PC-3 (cell line): ENCODE results near the gene MYMK. TPM values are rescaled to one million over a fixed set of nuclear protein-coding genes. Genes with fewer than 3 reads are reported as not detected.

Source experiments
- ATAC-seq: fragments of 200-7000 bp; cut with Tn5 transposase; 2 replicates; pipeline ENCODE4 v1.9.1; 2020; ENCODE audit warnings: mild to moderate bottlenecking, moderate library complexity
- BruUV-seq: library from RNA; stranded (reverse); fragments of 400-500 nt; replicated peaks from 2 replicates; lab custom pipeline; 2021; lab: Mats Ljungman, UMichigan
- CTCF ChIA-PET: fragments of 300-600 bp; sonication (Branson Sonifier 250); formaldehyde crosslinking; loops from one replicate; lab custom pipeline; 2022; ENCODE audit warnings: antibody characterized with exemption; lab: Charles Lee
- POLR2A ChIA-PET: fragments of 300-600 bp; sonication (Branson Sonifier 250); formaldehyde crosslinking; loops from one replicate; lab custom pipeline; 2022; ENCODE audit warnings: antibody characterized with exemption; ENCODE audit not compliant: unreplicated experiment; lab: Charles Lee
- DNase-seq: peaks from one replicate; pipeline ENCODE4 v3.0.0-alpha.2; 2015
- H2AFZ ChIP-seq: fragments of 300-600 bp; sonication (generic); 2 replicates; pipeline ENCODE4 v1.6.0; 2016; ENCODE audit warnings: antibody characterized with exemption, low read length
- H3F3A ChIP-seq: fragments of 300-600 bp; sonication (generic); one replicate; pipeline ENCODE4 v1.6.0; 2017; ENCODE audit warnings: antibody characterized with exemption, low read length, control low read depth, mild to moderate bottlenecking; ENCODE audit not compliant: unreplicated experiment
- H3K27ac ChIP-seq: fragments of 300-600 bp; sonication (generic); 2 replicates; pipeline ENCODE4 v1.5.1; 2016; ENCODE audit warnings: mild to moderate bottlenecking, low read length
- H3K27me3 ChIP-seq: fragments of 300-600 bp; sonication (generic); 2 replicates; pipeline ENCODE4 v1.6.1; 2016; ENCODE audit warnings: low read length, mixed read lengths
- H3K36me3 ChIP-seq: fragments of 300-600 bp; sonication (generic); 2 replicates; pipeline ENCODE4 v1.6.1; 2016; ENCODE audit warnings: low read depth, mixed run types, low read length, mixed read lengths
- H3K4me1 ChIP-seq: fragments of 300-600 bp; sonication (generic); 2 replicates; pipeline ENCODE4 v1.5.1; 2016; ENCODE audit warnings: low read length; ENCODE audit not compliant: insufficient read depth
- H3K4me2 ChIP-seq: fragments of 300-600 bp; sonication (generic); 2 replicates; pipeline ENCODE4 v1.6.0; 2016; ENCODE audit warnings: low read length
- H3K4me3 ChIP-seq: fragments of 300-600 bp; sonication (generic); 2 replicates; pipeline ENCODE4 v1.5.1; 2016; ENCODE audit warnings: mild to moderate bottlenecking, low read length, mixed read lengths
- H3K79me2 ChIP-seq: fragments of 300-600 bp; sonication (generic); 2 replicates; pipeline ENCODE4 v1.6.1; 2017; ENCODE audit warnings: low read length, mixed read lengths
- H3K9ac ChIP-seq: fragments of 300-600 bp; sonication (generic); 2 replicates; pipeline ENCODE4 v1.6.0; 2016; ENCODE audit warnings: mild to moderate bottlenecking, low read length
- H3K9me2 ChIP-seq: fragments of 300-600 bp; sonication (generic); replicated peaks from 2 replicates; pipeline ENCODE4 v1.6.1; 2016; ENCODE audit warnings: mixed run types, low read length, mixed read lengths
- H3K9me3 ChIP-seq: fragments of 300-600 bp; sonication (generic); 2 replicates; pipeline ENCODE4 v1.6.1; 2016; ENCODE audit warnings: low read length, mixed read lengths
- H4K20me1 ChIP-seq: fragments of 300-600 bp; sonication (generic); 2 replicates; pipeline ENCODE4 v1.6.1; 2016; ENCODE audit warnings: low read length, mixed read lengths
- EZH2 ChIP-seq: fragments of 300-600 bp; sonication (generic); IDR thresholded peaks from one replicate; pipeline ENCODE4 v1.6.1; 2017; ENCODE audit warnings: antibody characterized with exemption, mild to moderate bottlenecking, low read length; ENCODE audit not compliant: unreplicated experiment
- EZH2phosphoT487 ChIP-seq: fragments of 300-600 bp; sonication (generic); IDR thresholded peaks from 2 replicates; pipeline ENCODE4 v1.6.1; 2018; ENCODE audit warnings: mild to moderate bottlenecking, antibody characterized with exemption, low read length, borderline replicate concordance
- intact Hi-C: fragments of 100-400 bp; cut with micrococcal nuclease; formaldehyde crosslinking; loops from 2 replicates; pipeline ENCODE4 v1.9.0; 2023
- total RNA-seq: library from RNA; depleted of rRNA; stranded (reverse); fragments of >200 nt; gene quantifications from 2 replicates; pipeline ENCODE4 v1.2.3, GENCODE V29; 2014
- TF ChIP-seq, protein P1 (sequence below): fragments of 300-600 bp; sonication (generic); conservative IDR thresholded peaks from 2 replicates; pipeline ENCODE4 v1.5.1; 2017; ENCODE audit warnings: antibody characterized with exemption, low read depth, mild to moderate bottlenecking, low read length

Gene MYMK
- total RNA-seq, 1 experiment from 2014 or later = not detected

DNA sequence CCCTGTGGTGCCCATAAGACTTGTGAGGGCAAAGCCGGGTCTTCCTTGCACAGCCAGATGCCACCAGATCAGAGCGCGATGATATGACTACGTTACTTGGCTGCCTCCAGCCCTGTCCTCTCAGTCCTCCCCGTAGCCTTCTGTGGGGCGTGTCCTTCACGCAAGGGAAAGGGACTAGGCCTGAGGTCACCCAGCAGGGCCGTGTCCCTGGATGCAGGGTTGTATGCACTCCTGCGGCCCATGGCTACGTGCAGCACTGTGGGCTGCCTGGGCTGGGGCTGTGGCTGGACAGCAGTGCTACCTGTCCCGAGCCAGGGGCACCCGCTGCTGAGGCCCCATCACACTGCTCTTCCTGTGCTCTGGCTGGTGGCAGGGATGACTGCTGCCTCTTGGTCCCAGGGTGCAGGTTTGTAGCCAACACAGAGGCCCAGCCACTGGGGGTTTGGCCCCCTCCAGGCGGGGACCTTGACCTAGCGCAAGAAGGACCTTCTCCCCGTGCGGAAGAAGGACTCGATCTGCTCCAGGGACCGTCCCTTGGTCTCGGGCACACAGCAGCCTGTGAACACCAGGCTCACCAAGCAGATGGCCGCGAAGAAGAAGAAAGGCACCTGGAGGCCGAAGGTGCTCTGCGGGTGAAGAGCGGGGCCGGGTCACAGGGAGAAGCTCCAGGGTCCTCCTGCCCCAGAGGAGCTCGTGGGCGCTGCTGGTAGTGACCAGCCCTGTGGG lies 53.0 kb downstream of the MYMK start:
- DNase-seq (no peak), ATAC-seq (no peak; the same call in 1 of the 2 replicates)
- no peaks in the 10 kb centered on the region for H3K4me1 ChIP-seq
- no peaks in the 10 kb centered on the region for H3K79me2 ChIP-seq
- no peak overlapping the region for H2AFZ ChIP-seq
- ChIA-PET POLR2A (no interaction called here), CTCF (no interaction called here)
- no peak overlapping the region for H3K4me2 ChIP-seq
- TF ChIP-seq EZH2phosphoT487 (no peak), EZH2 (no peak)
- TF ChIP-seq, protein P1, sequence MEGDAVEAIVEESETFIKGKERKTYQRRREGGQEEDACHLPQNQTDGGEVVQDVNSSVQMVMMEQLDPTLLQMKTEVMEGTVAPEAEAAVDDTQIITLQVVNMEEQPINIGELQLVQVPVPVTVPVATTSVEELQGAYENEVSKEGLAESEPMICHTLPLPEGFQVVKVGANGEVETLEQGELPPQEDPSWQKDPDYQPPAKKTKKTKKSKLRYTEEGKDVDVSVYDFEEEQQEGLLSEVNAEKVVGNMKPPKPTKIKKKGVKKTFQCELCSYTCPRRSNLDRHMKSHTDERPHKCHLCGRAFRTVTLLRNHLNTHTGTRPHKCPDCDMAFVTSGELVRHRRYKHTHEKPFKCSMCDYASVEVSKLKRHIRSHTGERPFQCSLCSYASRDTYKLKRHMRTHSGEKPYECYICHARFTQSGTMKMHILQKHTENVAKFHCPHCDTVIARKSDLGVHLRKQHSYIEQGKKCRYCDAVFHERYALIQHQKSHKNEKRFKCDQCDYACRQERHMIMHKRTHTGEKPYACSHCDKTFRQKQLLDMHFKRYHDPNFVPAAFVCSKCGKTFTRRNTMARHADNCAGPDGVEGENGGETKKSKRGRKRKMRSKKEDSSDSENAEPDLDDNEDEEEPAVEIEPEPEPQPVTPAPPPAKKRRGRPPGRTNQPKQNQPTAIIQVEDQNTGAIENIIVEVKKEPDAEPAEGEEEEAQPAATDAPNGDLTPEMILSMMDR = no peak
- H3K27me3 ChIP-seq = no peaks in the 10 kb centered on the region
- intact Hi-C loops = no loop called here
- no peak overlapping the region for H3K9ac ChIP-seq
- BruUV-seq = no TSS peak
- H3F3A ChIP-seq = no peaks in the 10 kb centered on the region
- no peak overlapping the region for H3K27ac ChIP-seq
- no peaks in the 10 kb centered on the region for H4K20me1 ChIP-seq
- H3K4me3 ChIP-seq = no peak overlapping the region
- no peaks in the 10 kb centered on the region; the same call in 1 of the 2 replicates for H3K36me3 ChIP-seq
- H3K9me3 ChIP-seq = no peaks in the 10 kb centered on the region
- H3K9me2 ChIP-seq = no peaks in the 10 kb centered on the region

DNA sequence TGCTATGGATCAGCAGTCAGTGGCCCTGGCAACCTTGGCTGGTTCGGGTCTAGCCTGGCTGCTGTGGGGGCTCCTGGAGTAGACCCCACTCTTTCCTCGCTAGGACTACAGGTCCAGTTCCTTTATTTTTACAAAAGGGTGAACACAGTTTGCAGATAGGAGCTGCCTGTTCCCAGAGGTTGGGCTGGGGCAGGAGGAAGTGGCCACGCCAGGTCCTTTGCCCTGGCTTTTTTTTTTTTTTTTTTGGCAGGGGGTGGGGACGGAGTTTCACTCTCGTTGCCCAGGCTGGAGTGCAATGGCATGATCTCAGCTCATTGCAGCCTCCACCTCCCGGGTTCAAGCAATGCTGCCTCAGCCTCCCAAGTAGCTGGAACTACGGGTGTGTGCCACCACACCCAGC lies 53.8 kb downstream of the MYMK start:
- Histone ChIP-seq H3K9me2 (no peaks in the 10 kb centered on the region), H4K20me1 (no peaks in the 10 kb centered on the region), H3K4me2 (no peak overlapping the region), H3K4me3 (no peak overlapping the region), H3K27me3 (no peaks in the 10 kb centered on the region), H3K36me3 (no peaks in the 10 kb centered on the region; the same call in 1 of the 2 replicates), H3K79me2 (no peaks in the 10 kb centered on the region), H3K9me3 (no peaks in the 10 kb centered on the region), H2AFZ (no peak overlapping the region), H3K9ac (no peak overlapping the region), H3K4me1 (no peaks in the 10 kb centered on the region), H3K27ac (no peak overlapping the region), H3F3A (no peaks in the 10 kb centered on the region)
- CTCF ChIA-PET = no interaction called here
- no TSS peak for BruUV-seq
- no peak for DNase-seq
- ATAC-seq = no peak
- POLR2A ChIA-PET = no interaction called here
- intact Hi-C loops = no loop called here
- TF ChIP-seq, protein P1 = no peak
- no peak for TF ChIP-seq EZH2
- no peak for TF ChIP-seq EZH2phosphoT487

DNA sequence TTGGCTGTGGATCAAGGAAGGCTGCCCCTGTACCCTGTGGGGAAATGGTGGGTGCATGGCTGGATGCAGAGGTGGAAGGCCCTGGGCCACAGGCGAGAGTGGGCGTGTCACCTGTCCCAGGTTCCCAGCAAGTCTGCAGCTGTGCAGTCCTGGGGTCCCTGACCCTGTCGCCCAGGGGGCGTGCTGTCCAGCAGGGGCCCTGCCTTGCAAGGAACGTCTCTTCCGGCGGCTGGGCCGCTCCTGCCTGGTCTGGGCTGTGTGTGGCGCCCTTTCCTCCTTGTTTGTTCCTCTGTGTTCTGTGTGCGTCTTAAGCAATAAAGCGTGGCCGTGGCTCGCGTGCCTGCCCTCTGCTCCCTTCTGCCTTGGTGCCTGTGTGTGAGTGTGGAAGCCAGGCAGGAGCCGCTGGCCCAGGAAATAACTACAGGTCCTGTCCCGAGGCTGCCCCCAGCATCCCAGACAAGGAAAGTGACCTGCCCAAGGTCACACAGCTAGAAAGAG lies 54.3 kb downstream of the MYMK start:
- CTCF ChIA-PET = no interaction called here
- intact Hi-C loops = no loop called here
- no peaks in the 10 kb centered on the region for H3K9me3 ChIP-seq
- H3K27me3 ChIP-seq = no peaks in the 10 kb centered on the region
- POLR2A ChIA-PET = no interaction called here
- H3K9ac ChIP-seq = no peak overlapping the region
- no peak for TF ChIP-seq EZH2
- TF ChIP-seq, protein P1 = no peak
- no peak for TF ChIP-seq EZH2phosphoT487
- no peak for DNase-seq
- no peaks in the 10 kb centered on the region for H3K79me2 ChIP-seq
- H3K4me3 ChIP-seq = no peak overlapping the region
- no peak overlapping the region for H3K27ac ChIP-seq
- H3K9me2 ChIP-seq = no peaks in the 10 kb centered on the region
- H3F3A ChIP-seq = no peaks in the 10 kb centered on the region
- H4K20me1 ChIP-seq = no peaks in the 10 kb centered on the region
- H2AFZ ChIP-seq = no peak overlapping the region
- no peaks in the 10 kb centered on the region; the same call in 1 of the 2 replicates for H3K36me3 ChIP-seq
- no TSS peak for BruUV-seq
- no peak for ATAC-seq
- no peaks in the 10 kb centered on the region for H3K4me1 ChIP-seq
- H3K4me2 ChIP-seq = no peak overlapping the region
